Stimulated activated CD4-positive, alpha-beta T cell treated with anti-CD3 and anti-CD28 coated beads, TNF-alpha, amount 100 ng/mL, for 4 hours (primary cell): Measurements from ENCODE around the gene ANKRD40.

ENCODE experiments used
- DNase-seq, 3 experiments: peaks; one replicate each; pipeline ENCODE4 v3.0.0-alpha.2; 2020; ENCODE audit warnings: low read depth in 3 of 3

ANKRD40 gene

DNA sequence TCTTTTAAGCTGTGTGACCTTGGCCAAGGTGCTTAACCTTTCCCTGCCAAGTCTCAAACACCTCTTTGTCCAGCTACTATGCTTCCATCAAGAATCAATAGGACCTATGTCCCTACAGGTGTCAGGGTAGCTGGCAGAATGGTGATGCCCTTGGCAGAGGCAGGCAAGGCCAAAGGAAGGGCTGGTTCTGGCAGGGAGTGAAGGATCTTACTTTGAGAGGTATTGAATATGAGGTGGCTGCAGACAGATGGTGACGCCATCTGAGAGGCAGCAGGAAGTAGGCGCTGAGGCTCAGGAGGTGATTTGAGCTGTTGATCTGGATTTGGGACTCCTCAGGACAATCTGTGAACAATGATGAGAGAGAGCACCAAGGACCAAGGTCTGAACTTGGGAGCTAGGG, 60.5 kb downstream of the ANKRD40 start:
- no peak for DNase-seq

- DNase-seq, result no peak
These were observed 61.7 kb downstream of the ANKRD40 start for GRCh38 chr17:50645748-50646682.
